Measurements from ENCODE around the gene BMPR1A. TPM values are rescaled to one million over a fixed set of nuclear protein-coding genes. Genes with fewer than 3 reads are reported as not detected.

The BMPR1A gene
- total and polyA plus RNA-seq, 4 donors, result 38.1 to 84.0 (median 63.4) TPM

GRCh38 chr10:86953747-86954680 lies 197.6 kb downstream of the BMPR1A start:
- H3K27me3 ChIP-seq (ENCODE audit: control insufficient read depth, insufficient read depth, low read length), result no peaks in the 10 kb centered on the region
- H3K36me3 ChIP-seq (ENCODE audit: control insufficient read depth, insufficient read depth, low read length), result no peaks in the 10 kb centered on the region
- H3K4me3 ChIP-seq (ENCODE audit: low read depth, low read length), result no peak overlapping the region
- peaks cover 58% of the 10 kb centered on the region for H3K4me1 ChIP-seq (ENCODE audit: control insufficient read depth, insufficient read depth, low read length)
- H3K27ac ChIP-seq (ENCODE audit: low read depth, low read length), result peak overlapping the region; percentile 93
- DNase-seq (ENCODE audit: low read depth in 4 of 6, low spot score in 6 of 6), result peak in 2 of 6 donors; percentile 82 to 86
- no peaks in the 10 kb centered on the region for H3K9me3 ChIP-seq (ENCODE audit: control insufficient read depth, insufficient read depth, low read length)
- 39% methylated on average over 10 of the region's 15 CpGs for WGBS (ENCODE audit: insufficient coverage)

DNA sequence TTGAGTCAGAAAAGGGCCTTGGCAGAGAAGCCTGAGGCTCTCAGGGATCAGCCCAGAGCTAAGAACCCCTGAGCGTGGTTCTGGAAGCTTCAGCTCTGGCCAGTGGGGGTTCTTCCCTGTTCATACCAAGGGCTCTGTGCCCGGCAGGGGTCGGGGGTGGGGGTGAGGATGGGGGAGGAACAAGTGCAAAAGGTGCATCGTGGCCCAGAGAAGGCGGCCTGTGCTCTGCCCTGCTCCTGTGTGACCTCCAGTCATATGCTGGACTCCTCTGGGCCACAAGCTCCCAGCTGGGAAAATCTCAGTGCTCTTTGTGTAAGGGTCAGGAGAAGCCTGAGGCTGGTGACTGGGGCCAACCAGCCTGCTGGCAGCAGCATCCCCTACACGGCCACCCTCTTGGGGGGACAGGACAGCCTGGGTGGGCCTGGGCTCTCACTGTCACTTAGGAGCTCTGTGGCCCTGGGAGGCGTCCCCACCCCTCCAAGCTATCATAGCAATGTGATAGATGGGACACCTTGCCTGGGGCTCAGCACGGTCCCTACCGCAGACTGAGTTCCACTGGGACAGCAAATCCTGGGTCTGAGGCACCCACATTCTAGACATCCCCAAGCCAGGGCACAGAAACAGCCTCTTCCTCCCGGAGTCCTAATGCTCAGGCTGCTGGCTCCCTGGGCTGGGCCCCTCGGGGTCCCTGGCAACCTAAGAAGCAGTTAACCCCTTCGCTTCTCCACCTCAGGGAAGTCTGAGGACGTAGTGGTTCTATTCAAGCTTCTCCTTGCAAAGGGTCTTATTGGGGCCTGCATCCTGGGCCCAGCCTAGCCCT lies 198.5 kb downstream of the BMPR1A start:
- H3K9me3 ChIP-seq (ENCODE audit: control insufficient read depth, insufficient read depth, low read length), result no peaks in the 10 kb centered on the region
- H3K27me3 ChIP-seq (ENCODE audit: control insufficient read depth, insufficient read depth, low read length), result no peaks in the 10 kb centered on the region
- H3K4me3 ChIP-seq (ENCODE audit: low read depth, low read length), result no peak overlapping the region
- peaks cover 3% of the 10 kb centered on the region for H3K36me3 ChIP-seq (ENCODE audit: control insufficient read depth, insufficient read depth, low read length)
- H3K27ac ChIP-seq (ENCODE audit: low read depth, low read length), result peak overlapping the region; percentile 93
- H3K4me1 ChIP-seq (ENCODE audit: control insufficient read depth, insufficient read depth, low read length), result peaks cover 67% of the 10 kb centered on the region
- no peak for DNase-seq (ENCODE audit: low read depth in 4 of 6, low spot score in 6 of 6)
- 37% methylated on average over 13 of the region's 13 CpGs for WGBS (ENCODE audit: insufficient coverage)

GRCh38 chr10:86955501-86956194 lies 199.2 kb downstream of the BMPR1A start:
- WGBS (ENCODE audit: insufficient coverage), result 33% methylated on average over 3 of the region's 16 CpGs
- Histone ChIP-seq H3K36me3 (ENCODE audit: control insufficient read depth, insufficient read depth, low read length) (peaks cover 11% of the 10 kb centered on the region), H3K4me3 (ENCODE audit: low read depth, low read length) (peak overlapping the region; percentile 9), H3K27ac (ENCODE audit: low read depth, low read length) (peak overlapping the region; percentile 93), H3K9me3 (ENCODE audit: control insufficient read depth, insufficient read depth, low read length) (no peaks in the 10 kb centered on the region), H3K4me1 (ENCODE audit: control insufficient read depth, insufficient read depth, low read length) (peaks cover 74% of the 10 kb centered on the region), H3K27me3 (ENCODE audit: control insufficient read depth, insufficient read depth, low read length) (no peaks in the 10 kb centered on the region)
- DNase-seq (ENCODE audit: low read depth in 4 of 6, low spot score in 6 of 6), result no peak

DNA sequence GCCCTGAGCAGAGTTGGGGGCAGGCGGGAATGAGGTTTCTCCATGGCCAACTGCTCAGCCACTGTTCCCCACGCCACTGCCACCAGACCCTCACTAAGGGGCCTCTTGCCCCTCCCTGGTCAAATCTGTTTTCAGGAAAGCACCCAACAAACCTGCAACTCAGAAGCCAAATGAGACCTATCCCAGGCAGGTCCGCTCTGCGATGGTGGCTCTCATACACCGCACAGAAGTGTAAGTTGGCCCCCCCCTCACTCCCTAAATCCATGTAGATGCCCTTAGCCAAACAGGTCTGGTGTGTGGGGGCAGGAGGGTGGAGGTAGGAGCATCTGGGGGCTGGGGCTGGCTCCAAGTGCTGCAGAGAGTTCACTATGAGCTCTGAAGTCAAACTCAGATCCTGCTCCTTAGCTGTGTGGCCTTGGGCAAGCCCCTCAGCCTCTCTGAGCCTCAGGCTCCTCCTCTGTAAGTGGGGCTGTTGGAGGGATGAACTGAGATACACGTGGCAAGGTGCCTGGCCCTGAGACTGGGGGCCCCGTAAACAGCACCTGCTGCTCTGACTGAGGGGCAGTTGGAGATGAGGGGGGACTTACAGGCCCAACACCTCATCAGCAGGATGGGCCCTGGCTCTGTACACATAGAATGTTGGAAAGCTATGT lies 199.9 kb downstream of the BMPR1A start:
- Histone ChIP-seq H3K36me3 (ENCODE audit: control insufficient read depth, insufficient read depth, low read length) (peaks cover 11% of the 10 kb centered on the region), H3K4me1 (ENCODE audit: control insufficient read depth, insufficient read depth, low read length) (peaks cover 75% of the 10 kb centered on the region), H3K4me3 (ENCODE audit: low read depth, low read length) (peak overlapping the region; percentile 18), H3K9me3 (ENCODE audit: control insufficient read depth, insufficient read depth, low read length) (no peaks in the 10 kb centered on the region), H3K27ac (ENCODE audit: low read depth, low read length) (peak overlapping the region; percentile 41), H3K27me3 (ENCODE audit: control insufficient read depth, insufficient read depth, low read length) (no peaks in the 10 kb centered on the region)
- no peak for DNase-seq (ENCODE audit: low read depth in 4 of 6, low spot score in 6 of 6)
- WGBS (ENCODE audit: insufficient coverage), result 72% methylated on average over 4 of the region's 7 CpGs

DNA sequence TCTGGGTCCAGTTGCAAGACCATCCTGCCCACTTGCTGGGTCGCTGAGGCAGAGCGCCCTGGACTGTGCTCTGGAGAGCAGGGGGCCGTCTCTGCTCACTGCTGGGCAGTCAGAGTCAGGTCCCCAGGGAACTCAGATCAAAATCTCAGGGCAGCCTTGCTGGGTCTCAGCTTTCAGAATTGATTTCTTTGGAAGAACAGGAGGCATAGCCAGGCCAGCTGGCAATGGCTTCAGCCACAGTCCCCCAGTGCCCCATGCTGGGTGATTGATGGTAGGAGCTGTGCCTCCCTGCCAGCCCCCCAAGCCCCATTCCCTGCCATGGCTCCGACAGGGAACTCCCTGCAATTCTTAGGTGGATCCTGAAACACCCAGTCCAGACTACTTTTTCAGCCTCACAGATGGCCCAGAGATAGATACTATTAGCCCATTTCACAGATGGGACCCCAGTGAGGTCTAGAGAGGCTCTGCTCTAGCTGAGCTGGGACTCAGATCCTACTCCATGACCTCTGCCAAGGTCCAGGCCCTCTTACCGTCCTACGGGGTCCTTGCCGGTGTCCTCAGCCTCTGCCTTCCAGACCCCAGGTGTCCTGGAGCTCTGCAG lies 200.5 kb downstream of the BMPR1A start:
- Histone ChIP-seq H3K36me3 (ENCODE audit: control insufficient read depth, insufficient read depth, low read length) (peaks cover 11% of the 10 kb centered on the region), H3K27ac (ENCODE audit: low read depth, low read length) (peak overlapping the region; percentile 41), H3K27me3 (ENCODE audit: control insufficient read depth, insufficient read depth, low read length) (no peaks in the 10 kb centered on the region), H3K4me3 (ENCODE audit: low read depth, low read length) (peak overlapping the region; percentile 18), H3K9me3 (ENCODE audit: control insufficient read depth, insufficient read depth, low read length) (no peaks in the 10 kb centered on the region), H3K4me1 (ENCODE audit: control insufficient read depth, insufficient read depth, low read length) (peaks cover 75% of the 10 kb centered on the region)
- WGBS (ENCODE audit: insufficient coverage), result 40% methylated on average over 7 of the region's 7 CpGs
- DNase-seq (ENCODE audit: low read depth in 4 of 6, low spot score in 6 of 6), result peak in 2 of 6 donors; percentile 47 to 55

- peak within 1 kb of the TSS; percentile 18 for H3K4me3 ChIP-seq (ENCODE audit: low read depth, low read length)
- DNase-seq (ENCODE audit: low read depth in 4 of 6, low spot score in 6 of 6), result no peak
- H3K9me3 ChIP-seq (ENCODE audit: control insufficient read depth, insufficient read depth, low read length), result no peaks in the 10 kb centered on the region
- WGBS (ENCODE audit: insufficient coverage), result 70% methylated on average over 6 of the region's 9 CpGs
- H3K36me3 ChIP-seq (ENCODE audit: control insufficient read depth, insufficient read depth, low read length), result peaks cover 11% of the 10 kb centered on the region
- peak within 1 kb of the TSS; percentile 41 for H3K27ac ChIP-seq (ENCODE audit: low read depth, low read length)
- no peaks in the 10 kb centered on the region for H3K27me3 ChIP-seq (ENCODE audit: control insufficient read depth, insufficient read depth, low read length)
- H3K4me1 ChIP-seq (ENCODE audit: control insufficient read depth, insufficient read depth, low read length), result peaks cover 75% of the 10 kb centered on the region
Observed at GRCh38 chr10:86957471-86958115, 201.2 kb downstream of the BMPR1A start, which contains the start of gene MMRN2. Gene MMRN2 (minus strand): TSS chr10:86957615. CDS start chr10:86957541, 74 bp downstream.

GRCh38 chr10:86958116-86958900 lies 201.9 kb downstream of the BMPR1A start, which contains the start of gene SNCG:
Gene SNCG (plus strand): TSS chr10:86958599. CDS start chr10:86958698, 99 bp downstream.
- Histone ChIP-seq H3K27me3 (ENCODE audit: control insufficient read depth, insufficient read depth, low read length) (no peaks in the 10 kb centered on the region), H3K9me3 (ENCODE audit: control insufficient read depth, insufficient read depth, low read length) (no peaks in the 10 kb centered on the region), H3K4me3 (ENCODE audit: low read depth, low read length) (peak within 1 kb of the TSS; percentile 4), H3K4me1 (ENCODE audit: control insufficient read depth, insufficient read depth, low read length) (peaks cover 74% of the 10 kb centered on the region), H3K27ac (ENCODE audit: low read depth, low read length) (peak within 1 kb of the TSS; percentile 40), H3K36me3 (ENCODE audit: control insufficient read depth, insufficient read depth, low read length) (peaks cover 14% of the 10 kb centered on the region)
- peak in 2 of 6 donors; percentile 67 to 88 for DNase-seq (ENCODE audit: low read depth in 4 of 6, low spot score in 6 of 6)
- WGBS (ENCODE audit: insufficient coverage), result 22% methylated on average over 19 of the region's 22 CpGs

All from spinal cord (tissue), 10 donors.